ENCODE measurements around the gene MTMR10.

The MTMR10 gene

DNA sequence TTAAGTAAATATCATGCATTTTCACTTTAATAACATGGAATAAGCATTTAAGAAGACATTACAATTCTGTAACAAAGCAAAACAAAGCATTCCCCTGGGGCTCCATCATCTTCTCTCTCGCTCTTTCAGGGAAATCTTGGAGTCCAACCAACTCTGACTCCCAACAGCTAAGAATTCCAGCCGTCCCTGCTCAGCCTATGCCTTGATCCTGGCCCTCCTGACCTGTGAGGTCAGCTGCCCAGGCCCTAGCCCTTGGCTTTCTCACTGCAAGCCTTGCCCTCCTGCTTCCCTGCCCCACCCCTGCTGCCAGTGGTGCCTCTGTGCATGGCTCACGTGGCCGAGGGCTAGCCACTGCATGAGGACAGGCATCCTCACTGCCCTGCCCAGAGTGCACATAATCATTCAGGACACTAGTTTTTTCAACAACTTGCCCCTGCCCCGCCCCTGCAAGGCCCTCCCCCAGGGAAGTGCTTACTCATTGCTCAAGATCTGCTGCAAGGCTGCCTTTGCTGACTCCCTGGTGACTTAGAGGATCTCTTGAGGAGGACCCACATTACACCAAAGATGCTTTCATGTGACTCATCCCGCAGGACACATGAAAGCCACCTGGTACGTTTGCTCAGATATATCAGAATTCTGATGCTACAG is 37.6 kb downstream of the MTMR10 start:
- H3K27ac ChIP-seq (ENCODE audit: low read depth, low read length), result no peak overlapping the region
- peaks cover 76% of the 10 kb centered on the region for H3K36me3 ChIP-seq (ENCODE audit: insufficient read depth, low read length)
- H3K9me3 ChIP-seq (ENCODE audit: low read length), result no peaks in the 10 kb centered on the region
- no peaks in the 10 kb centered on the region for H3K27me3 ChIP-seq (ENCODE audit: control insufficient read depth in 1 of 2, insufficient read depth in 2 of 2, low read length in 2 of 2)
- no peak overlapping the region for H3K4me3 ChIP-seq (ENCODE audit: low read depth in 1 of 2, low read length in 2 of 2)
- H3K9ac ChIP-seq (ENCODE audit: low read length), result no peak overlapping the region
- H3K4me1 ChIP-seq (ENCODE audit: insufficient read depth, low read length), result no peaks in the 10 kb centered on the region

DNA sequence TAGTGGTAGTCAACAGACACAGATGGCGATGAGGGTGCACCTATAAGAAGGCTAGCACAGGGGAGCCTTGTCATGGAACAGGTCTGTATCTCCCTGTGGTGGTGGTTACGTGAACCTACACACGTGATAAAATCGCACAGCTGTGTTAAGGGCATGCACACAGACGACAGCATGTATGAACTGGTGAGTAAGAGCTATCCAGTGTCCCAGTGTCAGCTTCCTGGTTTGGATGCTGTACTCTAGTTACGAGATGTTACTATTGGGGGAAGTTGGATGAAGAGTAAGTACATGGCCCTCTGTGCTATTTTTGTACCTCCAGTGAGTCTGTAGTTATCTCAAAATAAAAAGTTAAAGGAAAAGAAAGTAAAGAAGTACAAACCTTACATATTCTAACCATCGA is 38.2 kb downstream of the MTMR10 start:
- Histone ChIP-seq H3K9ac (ENCODE audit: low read length) (no peak overlapping the region), H3K27ac (ENCODE audit: low read depth, low read length) (no peak overlapping the region), H3K4me1 (ENCODE audit: insufficient read depth, low read length) (no peaks in the 10 kb centered on the region), H3K4me3 (ENCODE audit: low read depth in 1 of 2, low read length in 2 of 2) (no peak overlapping the region), H3K27me3 (ENCODE audit: control insufficient read depth in 1 of 2, insufficient read depth in 2 of 2, low read length in 2 of 2) (no peaks in the 10 kb centered on the region), H3K36me3 (ENCODE audit: insufficient read depth, low read length) (peaks cover 76% of the 10 kb centered on the region), H3K9me3 (ENCODE audit: low read length) (no peaks in the 10 kb centered on the region)

DNA sequence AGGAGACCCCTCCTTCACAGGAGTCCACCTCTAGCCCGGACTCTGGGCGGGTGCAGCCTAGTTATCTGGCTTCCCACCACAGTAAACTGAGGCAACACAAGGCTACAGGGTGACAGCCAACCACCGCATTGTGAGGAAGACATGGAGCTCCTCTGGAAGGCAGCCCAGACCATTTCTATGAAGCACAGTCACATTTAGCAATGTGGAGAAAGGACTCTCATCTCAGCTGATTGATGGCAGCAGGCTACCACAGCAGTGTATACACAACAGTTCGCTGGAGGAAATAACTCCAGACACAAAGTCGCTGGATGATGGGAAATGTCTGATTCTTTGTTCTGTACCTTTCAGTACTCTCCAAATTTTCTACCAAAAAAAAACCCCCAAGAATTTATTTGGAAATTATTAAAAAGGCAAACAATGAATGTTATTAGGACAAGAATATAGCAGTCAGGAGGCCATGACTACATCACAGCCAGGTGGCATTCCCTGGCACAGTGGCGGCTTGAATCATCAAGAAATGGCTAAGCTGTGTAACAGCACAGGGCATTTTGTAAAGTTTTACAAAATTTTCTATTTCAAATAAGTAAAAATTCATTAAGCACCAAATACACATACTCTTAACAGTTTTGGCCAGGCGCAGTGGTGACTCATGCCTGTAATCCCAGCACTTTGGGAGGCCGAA is 47.6 kb downstream of the MTMR10 start:
- peaks cover 83% of the 10 kb centered on the region for H3K36me3 ChIP-seq (ENCODE audit: insufficient read depth, low read length)
- H3K27me3 ChIP-seq (ENCODE audit: control insufficient read depth in 1 of 2, insufficient read depth in 2 of 2, low read length in 2 of 2), result no peaks in the 10 kb centered on the region
- no peak overlapping the region for H3K4me3 ChIP-seq (ENCODE audit: low read depth in 1 of 2, low read length in 2 of 2)
- no peaks in the 10 kb centered on the region for H3K9me3 ChIP-seq (ENCODE audit: low read length)
- H3K4me1 ChIP-seq (ENCODE audit: insufficient read depth, low read length), result no peaks in the 10 kb centered on the region
- H3K27ac ChIP-seq (ENCODE audit: low read depth, low read length), result no peak overlapping the region
- no peak overlapping the region for H3K9ac ChIP-seq (ENCODE audit: low read length)

DNA sequence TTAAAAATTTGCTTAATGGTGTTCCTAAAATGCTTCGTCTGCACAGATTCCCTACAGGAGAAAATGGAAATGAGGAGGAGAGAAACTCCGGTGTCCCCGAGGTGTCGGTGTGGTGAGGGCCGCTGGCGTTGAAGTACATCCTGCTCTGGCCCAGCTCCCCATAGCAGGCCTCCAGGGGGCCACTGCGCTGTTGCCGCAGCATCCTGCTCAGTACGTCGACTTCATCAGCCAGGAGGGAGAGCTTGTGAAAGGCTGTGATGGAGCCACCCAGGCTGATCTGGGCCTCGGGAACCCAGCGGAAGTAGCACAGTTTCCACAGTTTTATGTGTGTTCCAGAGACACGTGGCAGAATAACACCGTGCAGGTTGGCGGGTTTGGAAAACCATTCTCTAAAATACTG is 49.9 kb downstream of the MTMR10 start:
- Histone ChIP-seq H3K9me3 (ENCODE audit: low read length) (no peaks in the 10 kb centered on the region), H3K9ac (ENCODE audit: low read length) (no peak overlapping the region), H3K4me3 (ENCODE audit: low read depth in 1 of 2, low read length in 2 of 2) (no peak overlapping the region), H3K4me1 (ENCODE audit: insufficient read depth, low read length) (no peaks in the 10 kb centered on the region), H3K27ac (ENCODE audit: low read depth, low read length) (no peak overlapping the region), H3K36me3 (ENCODE audit: insufficient read depth, low read length) (peaks cover 72% of the 10 kb centered on the region), H3K27me3 (ENCODE audit: control insufficient read depth in 1 of 2, insufficient read depth in 2 of 2, low read length in 2 of 2) (no peaks in the 10 kb centered on the region)

DNA sequence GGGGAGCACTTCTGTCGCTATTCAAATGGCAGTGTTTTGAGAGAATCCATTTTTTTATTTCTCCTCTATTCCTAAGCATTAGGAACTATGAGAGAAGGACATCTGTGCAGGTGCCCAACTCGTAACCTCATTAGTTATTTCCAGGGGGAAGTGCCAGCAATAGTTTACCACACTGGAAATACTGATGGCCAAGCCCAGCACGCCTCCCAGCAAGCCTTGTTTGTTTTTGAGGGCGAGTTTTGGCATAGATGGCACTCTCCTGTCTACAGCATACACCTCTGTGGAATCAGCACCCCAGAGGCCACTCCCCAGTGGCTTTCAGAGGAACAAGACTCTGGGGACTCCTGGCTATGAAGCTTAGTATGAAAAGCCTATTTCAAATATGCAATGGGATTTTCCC is 51.1 kb downstream of the MTMR10 start:
- no peak overlapping the region for H3K27ac ChIP-seq (ENCODE audit: low read depth, low read length)
- no peak overlapping the region for H3K4me3 ChIP-seq (ENCODE audit: low read depth in 1 of 2, low read length in 2 of 2)

DNA sequence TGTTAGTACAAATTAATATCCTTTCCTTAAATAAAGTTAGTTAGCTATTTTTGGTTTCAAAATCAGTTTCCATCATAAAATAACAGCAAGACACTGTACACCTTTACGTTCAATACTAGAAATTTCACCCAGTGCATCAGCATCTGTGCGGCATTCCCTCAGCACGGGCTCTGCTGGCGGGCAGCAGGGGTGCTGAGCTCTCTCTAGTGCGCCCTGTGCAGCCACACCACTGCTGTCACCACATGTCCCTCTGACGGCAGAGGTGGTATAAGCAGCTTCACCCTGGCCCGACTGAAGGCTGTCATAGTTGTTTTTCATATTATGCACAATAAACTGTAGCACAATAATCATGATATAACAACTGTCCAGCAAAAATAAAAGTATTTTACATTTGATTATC is 52.3 kb downstream of the MTMR10 start:
- no peak overlapping the region for H3K27ac ChIP-seq (ENCODE audit: low read depth, low read length)
- H3K9me3 ChIP-seq (ENCODE audit: low read length), result no peaks in the 10 kb centered on the region
- H3K9ac ChIP-seq (ENCODE audit: low read length), result no peak overlapping the region
- no peaks in the 10 kb centered on the region for H3K27me3 ChIP-seq (ENCODE audit: control insufficient read depth in 1 of 2, insufficient read depth in 2 of 2, low read length in 2 of 2)
- H3K36me3 ChIP-seq (ENCODE audit: insufficient read depth, low read length), result peaks cover 71% of the 10 kb centered on the region
- no peak overlapping the region for H3K4me3 ChIP-seq (ENCODE audit: low read depth in 1 of 2, low read length in 2 of 2)
- no peaks in the 10 kb centered on the region for H3K4me1 ChIP-seq (ENCODE audit: insufficient read depth, low read length)

More for the DNA sequence above, 51.1 kb downstream of the MTMR10 start:
- Histone ChIP-seq H3K9ac (ENCODE audit: low read length) (no peak overlapping the region), H3K27me3 (ENCODE audit: control insufficient read depth in 1 of 2, insufficient read depth in 2 of 2, low read length in 2 of 2) (no peaks in the 10 kb centered on the region), H3K9me3 (ENCODE audit: low read length) (no peaks in the 10 kb centered on the region), H3K36me3 (ENCODE audit: insufficient read depth, low read length) (peaks cover 63% of the 10 kb centered on the region), H3K4me1 (ENCODE audit: insufficient read depth, low read length) (no peaks in the 10 kb centered on the region)

DNA sequence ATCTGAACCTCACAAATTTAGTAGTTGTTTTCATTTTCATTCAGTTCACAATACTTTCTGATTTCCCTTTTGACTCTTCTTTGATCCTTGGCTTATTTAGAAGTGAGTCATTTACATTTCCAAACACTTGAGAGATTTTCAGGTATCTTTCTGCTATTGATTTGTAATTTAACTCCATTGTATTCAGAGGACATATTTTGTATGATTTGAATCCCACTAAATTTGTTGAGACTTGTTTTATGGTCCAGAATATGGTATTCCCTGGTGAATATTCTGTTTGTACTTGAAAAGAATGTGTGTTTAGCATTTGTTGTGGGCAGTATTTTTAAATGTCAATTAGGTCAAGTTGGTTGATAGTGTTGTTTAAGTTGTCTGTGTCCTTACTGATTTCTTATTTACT is 58.1 kb downstream of the MTMR10 start:
- Histone ChIP-seq H3K27me3 (ENCODE audit: control insufficient read depth in 1 of 2, insufficient read depth in 2 of 2, low read length in 2 of 2) (no peaks in the 10 kb centered on the region), H3K4me1 (ENCODE audit: insufficient read depth, low read length) (no peaks in the 10 kb centered on the region), H3K9me3 (ENCODE audit: low read length) (no peaks in the 10 kb centered on the region), H3K4me3 (ENCODE audit: low read depth in 1 of 2, low read length in 2 of 2) (no peak overlapping the region), H3K36me3 (ENCODE audit: insufficient read depth, low read length) (peaks cover 44% of the 10 kb centered on the region), H3K9ac (ENCODE audit: low read length) (no peak overlapping the region), H3K27ac (ENCODE audit: low read depth, low read length) (no peak overlapping the region)

DNA sequence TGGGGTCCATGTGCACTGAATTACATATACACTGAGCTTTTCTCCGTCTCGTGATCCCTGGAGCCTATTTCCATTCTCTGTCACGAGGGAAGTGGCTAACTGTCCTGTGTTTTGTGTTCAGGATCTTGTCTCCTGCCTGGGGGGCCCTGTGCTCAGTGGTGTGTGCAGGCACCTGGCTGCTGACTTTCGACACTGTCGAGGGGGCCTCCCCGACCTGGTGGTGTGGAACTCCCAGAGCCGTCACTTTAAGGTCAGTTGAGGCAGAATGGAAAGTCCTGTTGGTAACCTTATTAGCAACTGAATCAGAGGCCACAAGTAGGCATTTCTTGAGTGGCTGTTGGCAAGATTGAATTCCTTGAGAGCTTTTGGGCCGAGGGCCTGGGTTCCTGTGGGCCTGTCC is 61.0 kb downstream of the MTMR10 start:
- no peaks in the 10 kb centered on the region for H3K4me1 ChIP-seq (ENCODE audit: insufficient read depth, low read length)
- no peaks in the 10 kb centered on the region for H3K27me3 ChIP-seq (ENCODE audit: control insufficient read depth in 1 of 2, insufficient read depth in 2 of 2, low read length in 2 of 2)
- H3K9me3 ChIP-seq (ENCODE audit: low read length), result no peaks in the 10 kb centered on the region
- H3K9ac ChIP-seq (ENCODE audit: low read length), result no peak overlapping the region
- H3K27ac ChIP-seq (ENCODE audit: low read depth, low read length), result no peak overlapping the region
- H3K4me3 ChIP-seq (ENCODE audit: low read depth in 1 of 2, low read length in 2 of 2), result no peak overlapping the region
- peaks cover 59% of the 10 kb centered on the region for H3K36me3 ChIP-seq (ENCODE audit: insufficient read depth, low read length)

DNA sequence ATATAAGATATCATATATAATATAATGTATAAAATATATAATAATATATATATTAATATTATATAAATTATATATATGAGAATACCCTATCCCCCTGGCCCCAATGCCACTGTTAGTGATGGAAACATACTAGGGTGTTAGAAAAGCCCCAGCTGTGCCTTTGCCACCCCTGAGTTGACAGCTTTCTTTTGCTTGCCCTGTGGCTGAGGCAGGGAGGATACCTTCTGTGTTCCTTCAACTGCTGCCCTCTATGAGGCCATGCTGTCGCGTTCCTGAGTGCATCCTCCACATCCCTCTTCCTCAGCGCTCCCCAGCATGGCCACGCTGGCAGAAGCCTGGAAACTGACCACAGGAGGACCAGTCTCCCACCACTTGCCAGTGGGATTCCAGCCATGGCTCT is 61.4 kb downstream of the MTMR10 start:
- no peak overlapping the region for H3K27ac ChIP-seq (ENCODE audit: low read depth, low read length)
- H3K27me3 ChIP-seq (ENCODE audit: control insufficient read depth in 1 of 2, insufficient read depth in 2 of 2, low read length in 2 of 2), result no peaks in the 10 kb centered on the region
- no peaks in the 10 kb centered on the region for H3K4me1 ChIP-seq (ENCODE audit: insufficient read depth, low read length)
- H3K36me3 ChIP-seq (ENCODE audit: insufficient read depth, low read length), result peaks cover 59% of the 10 kb centered on the region
- H3K9ac ChIP-seq (ENCODE audit: low read length), result no peak overlapping the region
- no peaks in the 10 kb centered on the region for H3K9me3 ChIP-seq (ENCODE audit: low read length)
- H3K4me3 ChIP-seq (ENCODE audit: low read depth in 1 of 2, low read length in 2 of 2), result no peak overlapping the region

DNA sequence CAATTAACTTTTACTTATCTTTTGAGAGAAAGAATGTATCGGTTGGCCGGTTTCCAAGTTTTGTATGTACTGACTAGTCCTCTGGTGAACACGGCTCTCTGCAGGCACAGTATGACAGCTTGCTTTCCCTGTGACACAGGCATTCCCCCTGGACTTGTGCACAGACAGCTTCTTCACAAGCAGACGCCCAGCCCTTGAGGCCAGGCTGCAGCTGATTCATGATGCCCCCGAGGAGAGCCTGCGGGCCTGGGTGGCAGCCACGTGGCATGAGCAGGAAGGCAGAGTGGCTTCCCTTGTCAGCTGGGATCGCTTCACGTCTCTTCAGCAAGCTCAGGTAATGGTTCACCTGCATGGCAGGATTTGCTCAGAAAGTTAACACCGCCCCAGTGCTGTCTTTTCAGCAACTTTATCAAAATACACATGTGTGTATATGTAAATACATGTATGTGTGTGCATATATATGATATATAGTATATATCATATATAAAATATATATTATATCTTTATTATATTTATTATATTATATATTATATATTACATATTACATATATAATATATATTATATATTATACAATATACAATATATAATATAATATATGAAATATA is 62.3 kb downstream of the MTMR10 start:
- Histone ChIP-seq H3K9ac (ENCODE audit: low read length) (no peak overlapping the region), H3K9me3 (ENCODE audit: low read length) (no peaks in the 10 kb centered on the region), H3K4me1 (ENCODE audit: insufficient read depth, low read length) (no peaks in the 10 kb centered on the region), H3K27me3 (ENCODE audit: control insufficient read depth in 1 of 2, insufficient read depth in 2 of 2, low read length in 2 of 2) (no peaks in the 10 kb centered on the region), H3K36me3 (ENCODE audit: insufficient read depth, low read length) (peaks cover 59% of the 10 kb centered on the region), H3K27ac (ENCODE audit: low read depth, low read length) (no peak overlapping the region), H3K4me3 (ENCODE audit: low read depth in 1 of 2, low read length in 2 of 2) (no peak overlapping the region)

DNA sequence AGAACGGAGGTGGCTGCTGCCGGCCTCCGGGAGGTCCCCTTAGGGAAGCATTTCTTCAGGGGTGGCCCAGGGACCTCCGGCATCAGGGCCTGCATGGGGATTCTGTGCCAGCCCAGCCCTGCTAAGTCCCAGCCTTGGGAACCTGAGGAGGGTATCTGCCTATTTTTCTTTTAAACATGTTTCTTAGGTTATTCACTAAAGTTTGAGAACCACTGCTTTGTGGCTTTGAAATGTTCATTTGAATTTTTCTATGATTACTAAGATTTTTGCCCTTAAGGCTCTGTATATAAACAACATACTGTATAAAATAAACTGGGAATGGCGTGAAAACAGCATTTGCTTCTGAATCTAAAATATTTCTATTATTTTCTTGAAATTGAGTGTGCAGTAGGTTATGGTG is 63.4 kb downstream of the MTMR10 start:
- H3K27me3 ChIP-seq (ENCODE audit: control insufficient read depth in 1 of 2, insufficient read depth in 2 of 2, low read length in 2 of 2), result no peaks in the 10 kb centered on the region
- H3K9ac ChIP-seq (ENCODE audit: low read length), result no peak overlapping the region
- H3K4me3 ChIP-seq (ENCODE audit: low read depth in 1 of 2, low read length in 2 of 2), result no peak overlapping the region
- no peak overlapping the region for H3K27ac ChIP-seq (ENCODE audit: low read depth, low read length)
- H3K36me3 ChIP-seq (ENCODE audit: insufficient read depth, low read length), result peaks cover 56% of the 10 kb centered on the region
- no peaks in the 10 kb centered on the region for H3K4me1 ChIP-seq (ENCODE audit: insufficient read depth, low read length)
- H3K9me3 ChIP-seq (ENCODE audit: low read length), result no peaks in the 10 kb centered on the region
